Activated T-cell treated with anti-CD3 and anti-CD28 coated beads, Interleukin-2, amount 50 U/mL, for 72 hours (primary cell): ENCODE measurements around the gene RCOR3. TPM values are rescaled to one million over a fixed set of nuclear protein-coding genes. Genes with fewer than 3 reads are reported as not detected.

Experiments used
- ATAC-seq, 2 donors: fragments of 150-1000 bp; cut with Tn5 transposase; replicated peaks in 1 of 2; 2 replicates each; pipeline ENCODE4 v1.10.0; 2021; ENCODE audit warnings: moderate library complexity in 2 of 2, mild to moderate bottlenecking in 1 of 2
- DNase-seq, 2 donors: peaks; one replicate each; pipeline ENCODE4 v3.0.0; 2021 to 2022; ENCODE audit warnings: mixed read lengths in 1 of 2
- H3K27ac Mint-ChIP-seq: one replicate; pipeline ENCODE4 v1.8.0; 2022; ENCODE audit warnings: mild to moderate bottlenecking, moderate library complexity, mixed read lengths
- H3K27me3 Mint-ChIP-seq: one replicate; pipeline ENCODE4 v1.8.0; 2022; ENCODE audit warnings: low read depth, mixed read lengths
- H3K36me3 Mint-ChIP-seq, 2 donors: one replicate each; pipeline ENCODE4 v1.8.0; 2022; ENCODE audit warnings: mixed read lengths in 2 of 2, mild to moderate bottlenecking in 1 of 2; ENCODE audit not compliant: insufficient read depth in 2 of 2
- H3K4me1 Mint-ChIP-seq: one replicate; pipeline ENCODE4 v1.8.0; 2022; ENCODE audit warnings: low read depth, mixed read lengths
- H3K4me3 Mint-ChIP-seq, 2 donors: one replicate each; pipeline ENCODE4 v1.8.0; 2022; ENCODE audit warnings: mild to moderate bottlenecking in 2 of 2, mixed read lengths in 2 of 2, moderate library complexity in 2 of 2
- H3K9me3 Mint-ChIP-seq, 2 donors: one replicate each; pipeline ENCODE4 v1.8.0; 2022; ENCODE audit warnings: mixed read lengths in 2 of 2
- total RNA-seq, 2 donors: library from RNA; stranded (reverse); gene quantifications; one replicate each; pipeline ENCODE4 v1.2.3, GENCODE V29; 2022

RCOR3 gene
- total RNA-seq, 2 donors from 2014 or later = 50.2 to 61.0 TPM

GRCh38 chr1:211356723-211357407 is 97.7 kb downstream of the RCOR3 start:
- Mint-ChIP-seq H3K27ac (no peak overlapping the region), H3K36me3 (peaks cover 11 to 12% of the 10 kb centered on the region in 2 donors)

GRCh38 chr1:211358685-211359084 is 99.5 kb downstream of the RCOR3 start:
- H3K36me3 Mint-ChIP-seq = peaks cover 4 to 9% of the 10 kb centered on the region in 2 donors

More at GRCh38 chr1:211356723-211357407, 97.7 kb downstream of the RCOR3 start:
- Mint-ChIP-seq H3K9me3 (peaks cover 2% of the 10 kb centered on the region in 2 donors), H3K4me3 (no peak overlapping the region), H3K4me1 (peaks cover 55% of the 10 kb centered on the region), H3K27me3 (no peaks in the 10 kb centered on the region)
- no peak for ATAC-seq
- no peak for DNase-seq

GRCh38 chr1:211359876-211360275 is 100.7 kb downstream of the RCOR3 start:
- Mint-ChIP-seq H3K27me3 (no peaks in the 10 kb centered on the region), H3K27ac (no peak overlapping the region), H3K4me1 (peaks cover 28% of the 10 kb centered on the region), H3K36me3 (peaks cover 4 to 9% of the 10 kb centered on the region in 2 donors), H3K4me3 (no peak overlapping the region), H3K9me3 (no peaks in the 10 kb centered on the region)
- no peak for ATAC-seq
- no peak for DNase-seq

More at GRCh38 chr1:211358685-211359084, 99.5 kb downstream of the RCOR3 start:
- ATAC-seq (no peak), DNase-seq (no peak)
- no peaks in the 10 kb centered on the region for H3K9me3 Mint-ChIP-seq
- no peaks in the 10 kb centered on the region for H3K27me3 Mint-ChIP-seq
- H3K27ac Mint-ChIP-seq = no peak overlapping the region
- H3K4me3 Mint-ChIP-seq = no peak overlapping the region
- H3K4me1 Mint-ChIP-seq = peaks cover 36% of the 10 kb centered on the region

DNA sequence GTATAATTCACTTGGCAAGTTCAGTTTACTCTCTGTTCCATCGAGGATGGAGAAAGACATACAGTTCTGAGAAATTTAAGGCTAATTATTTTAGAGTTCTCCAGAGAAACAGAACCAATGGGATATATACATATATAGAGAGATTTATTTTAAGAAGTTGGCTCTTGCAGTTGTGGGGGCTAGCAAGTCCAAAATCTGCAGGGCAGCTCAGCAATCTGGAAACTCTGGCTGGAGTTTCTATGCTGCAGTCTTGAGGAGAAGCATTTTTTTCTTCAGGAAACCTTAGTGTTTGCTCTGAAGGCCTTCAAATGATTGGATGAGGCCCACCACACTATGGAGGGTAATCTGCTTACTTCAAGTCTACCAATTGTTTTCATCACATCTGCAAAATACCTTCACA is 102.0 kb downstream of the RCOR3 start:
- Mint-ChIP-seq H3K4me3 (no peak overlapping the region), H3K27ac (peak overlapping the region; percentile 51), H3K36me3 (peaks cover under 1 to 7% of the 10 kb centered on the region in 2 donors)

More for the DNA sequence above, 102.0 kb downstream of the RCOR3 start:
- ATAC-seq (no peak), DNase-seq (no peak)
- Mint-ChIP-seq H3K9me3 (no peaks in the 10 kb centered on the region), H3K4me1 (peaks cover 16% of the 10 kb centered on the region), H3K27me3 (no peaks in the 10 kb centered on the region)

Other genes with a start within 250 kb of the RCOR3 start
- gene KCNH1, start 125.2 kb upstream of the RCOR3 start, total RNA-seq = not detected
- gene TRAF5, start 67.5 kb downstream of the RCOR3 start, total RNA-seq = 10 to 100 TPM; 28.8 to 38.6 TPM
- gene RD3, start 232.8 kb downstream of the RCOR3 start, total RNA-seq = not detected